Mammary epithelial cell (primary cell): ENCODE results near the gene CEP120.
"Not testable (repeated sequence)": the region's sequence is repeated elsewhere in the genome, so short reads cannot be mapped to it uniquely, and the experiment has no call there.

ENCODE experiments used
- EZH2 ChIP-seq: IDR thresholded peaks from 2 replicates; pipeline ENCODE4 v1.6.1; 2012; ENCODE audit warnings: low read length, inconsistent platforms, borderline replicate concordance
- TF ChIP-seq, protein P1 (sequence below), 2 donors: IDR thresholded peaks in 1 of 2; conservative IDR thresholded peaks in 1 of 2; 2 replicates each; pipeline ENCODE4 v1.5.1; 2011 to 2012; ENCODE audit warnings: inconsistent platforms in 2 of 2, low read length in 2 of 2, mild to moderate bottlenecking in 2 of 2, control low read depth in 1 of 2, low read depth in 1 of 2; ENCODE audit not compliant: insufficient read depth in 1 of 2; ENCODE audit errors: extremely low read depth in 1 of 2

DNA sequence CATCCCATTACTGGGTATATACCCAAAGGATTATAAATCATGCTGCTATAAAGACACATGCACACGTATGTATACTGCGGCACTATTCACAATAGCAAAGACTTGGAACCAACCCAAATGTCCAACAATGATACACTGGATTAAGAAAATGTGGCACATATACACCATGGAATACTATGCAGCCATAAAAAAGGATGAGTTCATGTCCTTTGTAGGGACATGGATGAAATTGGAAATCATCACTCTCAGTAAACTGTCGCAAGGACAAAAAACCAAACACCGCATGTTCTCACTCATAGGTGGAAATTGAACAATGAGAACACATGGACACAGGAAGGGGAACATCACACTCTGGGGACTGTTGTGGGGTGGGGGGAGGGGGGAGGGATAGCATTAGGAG lies 35.8 kb upstream of the CEP120 start:
- TF ChIP-seq, protein P1, sequence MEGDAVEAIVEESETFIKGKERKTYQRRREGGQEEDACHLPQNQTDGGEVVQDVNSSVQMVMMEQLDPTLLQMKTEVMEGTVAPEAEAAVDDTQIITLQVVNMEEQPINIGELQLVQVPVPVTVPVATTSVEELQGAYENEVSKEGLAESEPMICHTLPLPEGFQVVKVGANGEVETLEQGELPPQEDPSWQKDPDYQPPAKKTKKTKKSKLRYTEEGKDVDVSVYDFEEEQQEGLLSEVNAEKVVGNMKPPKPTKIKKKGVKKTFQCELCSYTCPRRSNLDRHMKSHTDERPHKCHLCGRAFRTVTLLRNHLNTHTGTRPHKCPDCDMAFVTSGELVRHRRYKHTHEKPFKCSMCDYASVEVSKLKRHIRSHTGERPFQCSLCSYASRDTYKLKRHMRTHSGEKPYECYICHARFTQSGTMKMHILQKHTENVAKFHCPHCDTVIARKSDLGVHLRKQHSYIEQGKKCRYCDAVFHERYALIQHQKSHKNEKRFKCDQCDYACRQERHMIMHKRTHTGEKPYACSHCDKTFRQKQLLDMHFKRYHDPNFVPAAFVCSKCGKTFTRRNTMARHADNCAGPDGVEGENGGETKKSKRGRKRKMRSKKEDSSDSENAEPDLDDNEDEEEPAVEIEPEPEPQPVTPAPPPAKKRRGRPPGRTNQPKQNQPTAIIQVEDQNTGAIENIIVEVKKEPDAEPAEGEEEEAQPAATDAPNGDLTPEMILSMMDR (conservative IDR thresholded peaks at IDR 0.05 in 1 of 2, IDR thresholded peaks at IDR 0.05 in 1 of 2; ENCODE audit: extremely low read depth in 1 of 2, insufficient read depth in 1 of 2, low read depth in 1 of 2, low read length in 2 of 2), result not testable (repeated sequence)
- TF ChIP-seq EZH2, result not testable (repeated sequence)
